Prostate gland (tissue), 2 donors: ENCODE results near the gene RSPH1. TPM values are rescaled to one million over a fixed set of nuclear protein-coding genes. Genes with fewer than 3 reads are reported as not detected.
"Not testable (repeated sequence)": the region's sequence is repeated elsewhere in the genome, so short reads cannot be mapped to it uniquely, and the experiment has no call there.

Experiments used
- DNase-seq: peaks from one replicate; pipeline ENCODE4 v3.0.0-alpha.2; 2019; ENCODE audit warnings: low spot score
- H3K27ac ChIP-seq, 2 donors: fragments of 200-600 bp; sonication (generic); 2 replicates each; pipeline ENCODE4 v1.5.1; 2017 to 2019
- H3K27me3 ChIP-seq: fragments of 200-600 bp; sonication (generic); replicated peaks from 2 replicates; pipeline ENCODE4 v1.5.1; 2019; ENCODE audit not compliant: insufficient read depth
- H3K36me3 ChIP-seq, 2 donors: fragments of 200-600 bp; sonication (generic); 1 replicate in 1 of 2; 2 replicates in 1 of 2; pipeline versions ENCODE4 v1.5.1 to v1.8.1; 2017 to 2019
- H3K4me1 ChIP-seq: fragments of 200-600 bp; sonication (generic); replicated peaks from 2 replicates; pipeline ENCODE4 v1.5.1; 2019
- H3K4me3 ChIP-seq, 2 donors: fragments of 200-600 bp; sonication (generic); 2 replicates each; pipeline ENCODE4 v1.5.1; 2017 to 2019
- H3K9me3 ChIP-seq: fragments of 200-600 bp; sonication (generic); 2 replicates; pipeline ENCODE4 v1.5.1; 2017
- POLR2A ChIP-seq: fragments of 450-650 bp; IDR thresholded peaks from one replicate; pipeline ENCODE4 v1.6.1; 2016; ENCODE audit warnings: antibody characterized with exemption, mild to moderate bottlenecking
- POLR2AphosphoS5 ChIP-seq: sonication (generic); formaldehyde crosslinking; IDR thresholded peaks from one replicate; pipeline ENCODE4 v1.6.1; 2017; ENCODE audit warnings: antibody characterized with exemption
- WGBS: methylation state at CpG from one replicate; pipeline ENCODE4 v1.1.5; 2018; 5-methylcytosine and 5-hydroxymethylcytosine counted together
- intact Hi-C: fragments of 100-400 bp; cut with DNase I; formaldehyde crosslinking; loops from one replicate; pipeline ENCODE4 v1.14.2; 2022
- total RNA-seq, 2 donors: library from RNA; depleted of rRNA; stranded (reverse); fragments of >200 nt; gene quantifications; one replicate each; pipeline ENCODE4 v1.1.0, GENCODE V29; 2016
- TF ChIP-seq, protein P1 (sequence below), 4 experiments: fragments of 200-600 bp in 2 of 4; fragments of 450-650 bp in 2 of 4; sonication (generic) in 2 of 4; IDR thresholded peaks; 1 replicate in 3 of 4; 2 replicates in 1 of 4; pipeline ENCODE4 v1.5.1; 2016 to 2019; ENCODE audit warnings: antibody characterized with exemption in 4 of 4, mild to moderate bottlenecking in 2 of 4, moderate library complexity in 2 of 4

The RSPH1 gene
- total RNA-seq, 2 donors from 2014 or later: 1.6 to 2.6 TPM

DNA sequence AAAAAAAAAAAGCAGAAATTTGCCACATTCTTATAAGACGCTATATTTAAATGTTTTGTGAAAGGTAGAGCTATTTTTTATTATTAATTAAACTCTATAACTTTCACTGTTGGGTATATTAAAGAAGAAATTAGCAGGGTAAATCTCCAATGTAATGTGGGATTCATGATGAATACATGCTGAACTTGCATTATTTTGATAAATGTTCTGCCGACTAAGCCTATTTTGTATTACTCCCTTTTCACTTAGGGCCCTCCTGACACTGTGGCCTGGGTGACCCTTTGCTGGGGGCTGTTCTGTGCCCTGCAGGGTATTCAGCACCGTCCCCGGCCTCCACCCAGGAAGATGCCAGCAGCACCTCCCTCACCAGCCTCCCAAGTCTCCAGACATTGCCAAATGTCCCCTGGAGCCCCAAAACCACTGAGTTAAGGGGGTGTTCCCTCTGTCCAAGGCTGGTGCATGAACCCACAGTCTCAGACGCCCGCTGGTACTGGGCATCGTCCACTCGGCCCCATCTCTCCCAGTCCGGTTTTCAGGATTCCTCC lies 22.5 kb downstream of the RSPH1 start:
- TF ChIP-seq, protein P1, sequence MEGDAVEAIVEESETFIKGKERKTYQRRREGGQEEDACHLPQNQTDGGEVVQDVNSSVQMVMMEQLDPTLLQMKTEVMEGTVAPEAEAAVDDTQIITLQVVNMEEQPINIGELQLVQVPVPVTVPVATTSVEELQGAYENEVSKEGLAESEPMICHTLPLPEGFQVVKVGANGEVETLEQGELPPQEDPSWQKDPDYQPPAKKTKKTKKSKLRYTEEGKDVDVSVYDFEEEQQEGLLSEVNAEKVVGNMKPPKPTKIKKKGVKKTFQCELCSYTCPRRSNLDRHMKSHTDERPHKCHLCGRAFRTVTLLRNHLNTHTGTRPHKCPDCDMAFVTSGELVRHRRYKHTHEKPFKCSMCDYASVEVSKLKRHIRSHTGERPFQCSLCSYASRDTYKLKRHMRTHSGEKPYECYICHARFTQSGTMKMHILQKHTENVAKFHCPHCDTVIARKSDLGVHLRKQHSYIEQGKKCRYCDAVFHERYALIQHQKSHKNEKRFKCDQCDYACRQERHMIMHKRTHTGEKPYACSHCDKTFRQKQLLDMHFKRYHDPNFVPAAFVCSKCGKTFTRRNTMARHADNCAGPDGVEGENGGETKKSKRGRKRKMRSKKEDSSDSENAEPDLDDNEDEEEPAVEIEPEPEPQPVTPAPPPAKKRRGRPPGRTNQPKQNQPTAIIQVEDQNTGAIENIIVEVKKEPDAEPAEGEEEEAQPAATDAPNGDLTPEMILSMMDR (IDR thresholded peaks at IDR 0.05): no peak
- no peak for TF ChIP-seq POLR2AphosphoS5
- intact Hi-C loops: no loop called here

DNA sequence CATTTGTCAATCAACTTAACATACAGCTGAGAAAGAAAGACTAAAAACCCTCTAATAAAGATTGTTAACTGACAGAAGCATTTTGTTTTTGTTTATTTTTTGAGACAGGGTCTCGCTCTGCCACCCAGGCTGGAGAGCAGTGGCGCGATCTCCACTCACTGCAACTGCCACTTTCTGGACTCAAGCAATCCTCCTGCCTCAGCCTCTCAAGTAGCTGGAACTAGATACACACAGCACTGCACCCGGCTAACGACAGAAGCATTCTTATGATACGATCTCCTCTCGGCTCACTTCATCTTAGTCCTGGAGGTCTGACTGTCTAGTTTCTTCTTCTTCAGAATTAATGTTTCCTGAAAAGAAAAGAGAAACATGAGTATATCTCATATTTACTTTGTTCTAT lies 23.5 kb downstream of the RSPH1 start:
- TF ChIP-seq POLR2A (no peak), POLR2AphosphoS5 (no peak)
- TF ChIP-seq, protein P1 (IDR thresholded peaks at IDR 0.05): no peak
- no peaks in the 10 kb centered on the region for H3K9me3 ChIP-seq
- DNase-seq: no peak
- no peaks in the 10 kb centered on the region for H3K36me3 ChIP-seq
- no peak overlapping the region for H3K4me3 ChIP-seq
- no peaks in the 10 kb centered on the region for H3K27me3 ChIP-seq
- peaks cover 15% of the 10 kb centered on the region for H3K4me1 ChIP-seq
- intact Hi-C loops: no loop called here
- WGBS: 70% methylated on average over 7 of the region's 7 CpGs
- H3K27ac ChIP-seq: no peak overlapping the region

More for the DNA sequence above, 22.5 kb downstream of the RSPH1 start:
- H3K9me3 ChIP-seq: no peaks in the 10 kb centered on the region
- peaks cover 10% of the 10 kb centered on the region for H3K4me1 ChIP-seq
- no peaks in the 10 kb centered on the region for H3K36me3 ChIP-seq
- H3K27ac ChIP-seq: no peak overlapping the region
- H3K4me3 ChIP-seq: no peak overlapping the region
- H3K27me3 ChIP-seq: no peaks in the 10 kb centered on the region
- DNase-seq: no peak
- WGBS: 94% methylated on average over 9 of the region's 9 CpGs

DNA sequence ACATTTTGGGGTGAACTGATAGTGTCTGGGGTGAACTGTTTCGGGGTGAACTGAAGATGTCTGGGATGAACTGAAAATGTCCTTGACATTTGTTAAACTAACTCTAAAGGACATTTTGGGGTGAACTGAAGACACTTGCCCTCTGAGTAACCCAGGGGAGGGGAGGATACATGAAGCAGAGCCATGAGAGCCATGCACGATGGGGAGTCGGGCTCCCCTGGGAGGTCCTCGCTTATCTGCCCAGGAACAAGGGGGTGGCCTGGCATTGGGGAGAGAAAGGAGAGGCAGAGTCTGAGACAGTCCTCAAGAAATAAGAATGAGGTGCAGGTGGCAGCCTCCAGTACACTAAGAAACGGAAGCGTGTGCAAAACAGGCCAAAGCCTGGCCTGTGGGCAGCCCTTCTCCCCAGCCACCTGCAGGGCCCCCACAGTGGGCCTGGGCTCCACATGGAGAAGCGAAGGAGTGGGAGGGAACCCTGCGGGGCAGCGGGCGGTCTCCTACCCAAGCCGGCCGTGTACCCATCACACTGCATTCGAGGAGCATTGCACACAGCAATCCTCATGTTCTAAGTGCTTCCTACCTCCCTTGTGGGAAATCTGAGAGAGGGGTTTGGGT lies 24.2 kb downstream of the RSPH1 start:
- TF ChIP-seq POLR2A: no peak
- TF ChIP-seq POLR2AphosphoS5: no peak
- TF ChIP-seq, protein P1 (IDR thresholded peaks at IDR 0.05): no peak
- Histone ChIP-seq H3K9me3 (no peaks in the 10 kb centered on the region), H3K27ac (no peak overlapping the region), H3K4me3 (no peak overlapping the region), H3K4me1 (peaks cover 20% of the 10 kb centered on the region), H3K27me3 (no peaks in the 10 kb centered on the region), H3K36me3 (no peaks in the 10 kb centered on the region)
- no peak for DNase-seq
- intact Hi-C loops: no loop called here
- WGBS: 94% methylated on average over 13 of the region's 13 CpGs

DNA sequence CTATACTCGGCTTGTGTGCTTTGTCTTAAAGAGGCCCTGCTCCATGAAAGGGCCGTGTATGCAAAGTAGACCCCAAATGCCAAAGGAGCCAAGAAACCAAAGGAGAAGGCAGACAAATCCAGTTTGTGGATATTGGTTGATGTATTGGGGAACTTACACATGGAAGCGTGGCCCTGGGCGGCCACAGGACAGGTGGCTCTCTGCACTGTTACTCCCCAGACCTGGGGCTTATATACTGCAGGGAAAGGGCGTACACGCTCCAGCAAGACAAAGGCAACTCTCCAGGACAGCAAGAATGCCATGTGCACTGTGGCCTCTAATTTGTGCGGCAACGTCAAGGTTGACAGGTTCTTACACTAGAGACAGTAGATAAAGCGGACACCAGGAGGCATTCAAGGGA lies 24.8 kb downstream of the RSPH1 start:
- no peak for DNase-seq
- Histone ChIP-seq H3K36me3 (no peaks in the 10 kb centered on the region), H3K9me3 (no peaks in the 10 kb centered on the region), H3K4me1 (peaks cover 20% of the 10 kb centered on the region), H3K27me3 (no peaks in the 10 kb centered on the region), H3K27ac (no peak overlapping the region), H3K4me3 (no peak overlapping the region)
- intact Hi-C loops: no loop called here
- no peak for TF ChIP-seq POLR2AphosphoS5
- TF ChIP-seq POLR2A: no peak
- TF ChIP-seq, protein P1 (IDR thresholded peaks at IDR 0.05): no peak
- WGBS: 96% methylated on average over 9 of the region's 9 CpGs

DNA sequence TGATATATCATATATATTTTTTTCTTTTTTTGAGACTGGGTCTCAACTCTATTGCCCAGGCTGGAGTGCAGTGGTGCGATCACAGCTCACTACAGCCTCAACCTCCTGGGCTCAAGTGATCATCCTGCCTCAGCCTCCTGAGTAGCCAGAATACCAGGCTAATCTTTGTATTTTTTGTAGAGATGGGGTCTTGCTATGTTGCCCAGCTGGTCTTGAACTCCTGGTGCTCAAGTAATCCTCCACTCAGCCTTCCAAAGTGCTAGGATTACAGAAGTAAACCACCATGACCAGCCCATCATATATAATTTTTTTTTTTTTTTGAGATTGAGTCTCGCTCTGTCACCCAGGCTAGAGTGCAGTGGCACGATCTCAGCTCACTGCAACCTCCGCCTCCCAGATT lies 26.3 kb downstream of the RSPH1 start:
- intact Hi-C loops, H3K27me3 ChIP-seq, H3K4me3 ChIP-seq, DNase-seq, H3K36me3 ChIP-seq, H3K9me3 ChIP-seq: not testable (repeated sequence)
- Histone ChIP-seq H3K27ac (peak overlapping the region; percentile 58 to 71), H3K4me1 (peaks cover 20% of the 10 kb centered on the region)
- 97% methylated on average over 4 of the region's 4 CpGs for WGBS
